HFF-Myc (cell line): ENCODE measurements around the gene PHF19.
A peak's percentile ranks its signal among the peaks of the same experiment; 100 is the strongest.

Experiments used
- DNase-seq: peaks from one replicate; pipeline ENCODE4 v3.0.0-alpha.2; 2011; ENCODE audit warnings: low read depth; ENCODE audit errors: extremely low read depth
- H3K4me3 ChIP-seq: replicated peaks from 2 replicates; pipeline ENCODE4 v1.5.1; 2011; ENCODE audit warnings: low read depth, mild to moderate bottlenecking, control low read depth, low read length
- CTCF ChIP-seq: IDR thresholded peaks from 2 replicates; pipeline ENCODE4 v1.5.1; 2012; ENCODE audit warnings: mild to moderate bottlenecking, low read depth, low read length, control low read depth; ENCODE audit errors: missing control alignments

The PHF19 gene

GRCh38 chr9:120845255-120845654 is 31.7 kb downstream of the PHF19 start:
- no peak for TF ChIP-seq CTCF
- DNase-seq: no peak
- no peak overlapping the region for H3K4me3 ChIP-seq

GRCh38 chr9:120842685-120843485 is 34.1 kb downstream of the PHF19 start, which contains the start of gene PSMD5:
Gene PSMD5 (minus strand): TSS chr9:120842922. CDS start chr9:120842909, 13 bp downstream.
- DNase-seq: peak; percentile 98
- no peak for TF ChIP-seq CTCF
- H3K4me3 ChIP-seq: peak within 1 kb of the TSS; percentile 80

- TF ChIP-seq CTCF: no peak
- peak overlapping the region; percentile 80 for H3K4me3 ChIP-seq
- DNase-seq: no peak
These were observed 34.9 kb downstream of the PHF19 start for GRCh38 chr9:120841930-120842684.

GRCh38 chr9:120839146-120839545 is 37.8 kb downstream of the PHF19 start:
- no peak overlapping the region for H3K4me3 ChIP-seq
- no peak for TF ChIP-seq CTCF
- DNase-seq: no peak

- H3K4me3 ChIP-seq: no peak overlapping the region
- DNase-seq: no peak
- TF ChIP-seq CTCF: no peak
These were observed 39.1 kb downstream of the PHF19 start for GRCh38 chr9:120837921-120838320.

- H3K4me3 ChIP-seq: no peak overlapping the region
- TF ChIP-seq CTCF: no peak
These were observed 43.7 kb downstream of the PHF19 start for GRCh38 chr9:120833325-120833724.

More at GRCh38 chr9:120833325-120833724, 43.7 kb downstream of the PHF19 start:
- no peak for DNase-seq
